GM12878 (cell line): Measurements from ENCODE around the gene NR1H4.

Experiments
- SIX5 ChIP-seq: IDR thresholded peaks from 2 replicates; pipeline ENCODE4 v1.6.1; 2011; ENCODE audit warnings: mild to moderate bottlenecking, low read depth, low read length, moderate library complexity; ENCODE audit not compliant: severe bottlenecking
- ZZZ3 ChIP-seq: IDR thresholded peaks from 2 replicates; pipeline ENCODE4 v1.6.1; 2011; ENCODE audit warnings: low read depth; ENCODE audit not compliant: control insufficient read depth, insufficient read length
- TF ChIP-seq, protein P1 (sequence below), 3 experiments: IDR thresholded peaks in 2 of 3; conservative IDR thresholded peaks in 1 of 3; 2 replicates each; pipeline ENCODE4 v1.5.1; 2011; ENCODE audit warnings: low read depth in 3 of 3, low read length in 3 of 3, mild to moderate bottlenecking in 3 of 3, control low read depth in 2 of 3, moderate library complexity in 2 of 3, inconsistent platforms in 1 of 3, mixed read lengths in 1 of 3; ENCODE audit not compliant: control insufficient read depth in 2 of 3, insufficient read depth in 1 of 3; ENCODE audit errors: extremely low read depth in 1 of 3

DNA sequence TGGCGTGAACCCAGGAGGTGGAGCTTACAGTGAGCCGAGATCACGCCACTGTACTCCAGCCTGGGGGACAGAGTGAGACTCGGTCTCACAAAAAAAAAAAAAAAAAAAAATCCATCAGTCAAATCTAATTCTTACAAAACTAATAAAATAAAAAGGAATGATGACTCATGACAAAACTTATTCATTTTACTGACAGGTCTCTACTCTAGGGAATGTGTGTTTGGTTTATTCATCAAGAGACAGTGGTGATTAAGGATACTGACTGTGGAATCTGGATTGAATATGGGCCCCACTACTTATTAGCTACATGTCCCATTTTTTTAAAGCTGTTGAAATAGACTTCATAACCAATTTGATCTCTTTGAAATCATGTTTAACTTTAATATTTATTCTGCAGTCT, 70.5 kb downstream of the NR1H4 start:
- TF ChIP-seq SIX5, result no peak
- TF ChIP-seq, protein P1, sequence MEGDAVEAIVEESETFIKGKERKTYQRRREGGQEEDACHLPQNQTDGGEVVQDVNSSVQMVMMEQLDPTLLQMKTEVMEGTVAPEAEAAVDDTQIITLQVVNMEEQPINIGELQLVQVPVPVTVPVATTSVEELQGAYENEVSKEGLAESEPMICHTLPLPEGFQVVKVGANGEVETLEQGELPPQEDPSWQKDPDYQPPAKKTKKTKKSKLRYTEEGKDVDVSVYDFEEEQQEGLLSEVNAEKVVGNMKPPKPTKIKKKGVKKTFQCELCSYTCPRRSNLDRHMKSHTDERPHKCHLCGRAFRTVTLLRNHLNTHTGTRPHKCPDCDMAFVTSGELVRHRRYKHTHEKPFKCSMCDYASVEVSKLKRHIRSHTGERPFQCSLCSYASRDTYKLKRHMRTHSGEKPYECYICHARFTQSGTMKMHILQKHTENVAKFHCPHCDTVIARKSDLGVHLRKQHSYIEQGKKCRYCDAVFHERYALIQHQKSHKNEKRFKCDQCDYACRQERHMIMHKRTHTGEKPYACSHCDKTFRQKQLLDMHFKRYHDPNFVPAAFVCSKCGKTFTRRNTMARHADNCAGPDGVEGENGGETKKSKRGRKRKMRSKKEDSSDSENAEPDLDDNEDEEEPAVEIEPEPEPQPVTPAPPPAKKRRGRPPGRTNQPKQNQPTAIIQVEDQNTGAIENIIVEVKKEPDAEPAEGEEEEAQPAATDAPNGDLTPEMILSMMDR (IDR thresholded peaks at IDR 0.05 in 2 of 3, conservative IDR thresholded peaks at IDR 0.05 in 1 of 3; ENCODE audit: control insufficient read depth in 2 of 3, extremely low read depth in 1 of 3, insufficient read depth in 1 of 3, low read depth in 3 of 3, low read length in 3 of 3), result no peak
- TF ChIP-seq ZZZ3, result no peak
